ENCODE measurements around the gene F2RL2.

Gene F2RL2

DNA sequence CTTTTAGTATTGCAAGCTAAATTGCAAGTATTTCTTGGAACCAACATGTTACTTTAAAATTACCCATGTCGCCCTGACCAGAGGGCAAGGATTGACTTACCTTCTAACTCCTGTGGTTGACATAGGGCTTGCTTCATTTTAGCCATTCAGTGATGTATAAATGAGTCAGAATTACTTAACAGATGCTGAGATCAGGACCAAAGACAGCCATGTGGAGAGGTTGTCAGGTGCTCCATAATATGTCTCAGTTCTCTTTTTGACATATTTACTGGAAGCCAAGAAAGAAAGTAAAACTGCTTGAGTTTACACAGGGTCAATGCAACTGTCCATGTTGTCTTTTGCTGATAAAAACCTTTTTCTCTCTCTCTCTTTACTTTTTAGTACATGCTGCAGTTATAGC lies 33.2 kb downstream of the F2RL2 start:
- DNase-seq (ENCODE audit: extremely low read depth in 1 of 2, low read depth in 1 of 2), result no peak

- no peak for DNase-seq (ENCODE audit: extremely low read depth in 1 of 2, low read depth in 1 of 2)
These were observed 36.7 kb downstream of the F2RL2 start for GRCh38 chr5:76586531-76586930.

DNA sequence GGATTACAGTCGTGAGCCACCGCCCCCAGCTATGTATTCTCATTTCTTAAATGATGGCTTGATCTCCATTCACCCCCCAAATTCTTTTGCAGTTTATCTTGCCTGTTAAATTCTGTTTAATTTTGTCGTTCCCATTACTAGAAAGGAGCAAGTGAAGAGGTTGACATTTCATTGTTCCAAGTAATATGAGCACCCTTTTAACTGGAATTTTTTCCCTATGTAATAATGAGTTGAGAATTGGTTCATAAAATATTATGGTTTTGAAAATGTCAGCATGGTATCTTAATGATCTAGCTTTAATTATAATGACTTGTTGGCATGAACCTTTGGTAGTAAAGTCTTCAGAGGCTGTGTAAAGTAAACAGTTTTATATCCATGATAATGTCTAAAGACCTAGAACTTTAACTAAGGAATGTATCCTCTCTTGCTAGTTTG lies 37.4 kb downstream of the F2RL2 start:
- no peak for DNase-seq (ENCODE audit: extremely low read depth in 1 of 2, low read depth in 1 of 2)

DNA sequence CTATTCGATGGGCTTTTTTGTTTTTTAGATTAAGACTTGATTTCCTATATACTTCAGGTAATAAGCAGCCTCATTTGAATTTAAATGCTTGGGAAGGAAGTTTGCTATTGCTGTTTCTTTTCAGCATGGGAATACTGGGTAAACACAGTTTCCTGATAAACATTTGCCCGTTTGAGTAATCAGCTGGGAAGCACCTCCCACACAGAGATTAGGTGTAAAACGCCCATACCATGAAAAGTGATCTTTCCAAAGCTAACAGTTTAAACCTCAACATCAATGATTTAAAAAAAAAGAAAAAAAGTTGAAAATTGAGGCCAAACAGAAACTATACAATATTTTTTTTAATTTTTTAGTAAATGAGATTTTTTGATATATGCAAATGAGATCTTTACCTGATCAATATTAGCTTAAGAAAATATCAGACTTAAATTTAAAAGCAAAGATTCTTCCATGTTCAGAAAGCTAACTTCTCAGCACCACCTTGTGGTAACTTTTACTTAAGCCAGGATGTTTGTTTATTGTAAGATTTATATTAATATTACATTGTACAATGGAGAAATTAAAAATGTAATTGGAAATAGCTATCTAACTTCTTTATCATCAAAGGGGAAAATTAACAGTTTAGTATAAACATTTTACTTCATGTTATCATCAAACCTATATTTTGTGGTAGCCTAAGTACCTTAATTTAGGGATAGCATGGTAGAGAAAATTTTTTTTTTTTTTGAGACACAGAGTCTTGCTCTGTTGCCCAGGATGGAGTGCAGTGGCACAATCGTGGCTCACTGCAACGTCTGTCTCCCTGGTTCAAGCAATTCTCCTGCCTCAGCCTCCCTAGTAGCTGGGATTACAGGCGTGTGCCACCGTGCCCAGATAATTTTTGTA lies 39.8 kb downstream of the F2RL2 start:
- DNase-seq (ENCODE audit: extremely low read depth in 1 of 2, low read depth in 1 of 2), result no peak

- DNase-seq (ENCODE audit: extremely low read depth in 1 of 2, low read depth in 1 of 2), result no peak
These were observed 40.7 kb downstream of the F2RL2 start for GRCh38 chr5:76582230-76583162.

DNA sequence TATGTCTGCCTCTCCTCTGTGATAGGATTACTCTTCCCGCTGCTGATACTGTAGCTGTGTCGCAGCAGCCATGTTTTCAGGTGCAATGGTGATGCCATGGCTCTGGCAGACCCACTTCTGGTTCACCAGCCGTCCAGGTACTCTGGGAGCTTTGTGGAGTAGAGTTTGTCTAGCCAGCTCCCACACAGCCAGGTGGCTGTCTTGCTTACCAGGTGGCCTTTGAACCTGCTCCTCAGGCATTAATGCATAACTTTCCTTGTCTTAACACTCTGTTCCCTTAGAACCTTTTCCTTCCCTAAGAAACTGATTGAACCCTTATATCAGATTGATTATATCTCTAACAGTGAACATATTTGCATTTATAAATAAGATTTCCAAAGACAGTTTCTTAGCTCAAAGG lies 42.2 kb downstream of the F2RL2 start:
- no peak for DNase-seq (ENCODE audit: extremely low read depth in 1 of 2, low read depth in 1 of 2)

DNA sequence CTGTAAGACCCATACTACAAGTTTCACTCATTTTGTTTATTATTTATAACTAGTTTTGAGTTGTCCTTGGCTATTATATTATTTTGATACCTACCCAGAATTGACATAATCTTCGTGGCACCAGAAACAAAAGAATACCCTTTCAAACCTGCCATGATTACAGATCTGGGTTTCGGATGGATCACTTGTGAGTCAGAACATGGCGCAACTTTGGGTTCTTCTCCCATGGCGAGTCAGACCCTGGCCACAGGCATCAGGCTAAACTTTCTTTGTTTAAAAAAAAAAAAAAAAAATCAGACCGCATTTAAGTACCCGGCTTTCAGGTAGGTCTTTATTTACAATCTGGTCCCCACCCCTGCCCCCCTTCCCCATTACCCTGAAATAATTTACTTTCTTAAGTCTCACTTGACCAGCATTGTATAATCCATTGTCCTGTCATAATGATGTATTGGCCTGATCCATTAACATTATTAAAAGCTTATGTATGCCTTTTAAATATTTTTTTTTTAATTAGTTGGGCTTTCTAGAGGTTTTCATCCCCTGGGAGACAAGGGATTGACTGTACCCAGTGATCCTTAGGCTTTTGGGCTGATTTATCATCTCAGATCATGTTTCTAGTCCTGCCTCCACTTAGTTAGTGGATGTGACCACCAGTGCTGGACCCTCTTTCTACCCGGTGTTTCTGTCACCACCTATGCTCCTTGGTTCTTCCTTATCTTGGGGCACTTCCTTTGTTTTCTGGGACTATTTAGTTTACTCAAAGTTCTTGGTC lies 43.9 kb downstream of the F2RL2 start:
- no peak for DNase-seq (ENCODE audit: extremely low read depth in 1 of 2, low read depth in 1 of 2)

GRCh38 chr5:76576996-76577395 lies 46.2 kb downstream of the F2RL2 start:
- DNase-seq (ENCODE audit: extremely low read depth in 1 of 2, low read depth in 1 of 2), result no peak

- no peak for DNase-seq (ENCODE audit: extremely low read depth in 1 of 2, low read depth in 1 of 2)
These were observed 46.8 kb downstream of the F2RL2 start for GRCh38 chr5:76576450-76576849.

- DNase-seq (ENCODE audit: extremely low read depth in 1 of 2, low read depth in 1 of 2), result no peak
These were observed 51.6 kb downstream of the F2RL2 start for GRCh38 chr5:76571559-76571958.

DNA sequence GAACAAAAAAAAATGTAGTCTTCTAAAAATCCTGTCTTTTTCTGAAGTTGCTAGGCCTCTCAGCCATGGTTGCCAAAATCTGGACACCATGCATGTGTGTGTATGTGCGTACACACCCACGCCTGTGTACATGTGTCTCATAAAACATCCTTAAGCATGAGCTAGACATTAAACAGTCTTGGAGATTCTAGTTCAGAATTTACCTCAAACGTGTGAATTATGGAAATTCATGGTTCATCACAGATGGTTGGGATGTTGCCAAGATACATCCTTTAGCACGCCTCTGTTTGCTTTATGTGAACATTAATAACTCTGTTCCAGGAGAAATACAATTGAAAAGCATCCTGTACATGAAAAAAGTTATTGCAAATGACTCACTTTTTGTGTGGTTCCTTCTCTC lies 53.0 kb downstream of the F2RL2 start:
- no peak for DNase-seq (ENCODE audit: extremely low read depth in 1 of 2, low read depth in 1 of 2)

Measured in activated CD8-positive, alpha-beta memory T cell treated with anti-CD3 and anti-CD28 coated beads for 1 hour (primary cell).